Pancreas (tissue), 10 donors: Measurements from ENCODE around the gene GAL3ST3. TPM values are rescaled to one million over a fixed set of nuclear protein-coding genes. Genes with fewer than 3 reads are reported as not detected.

ENCODE experiments used
- ATAC-seq, 4 donors: fragments of 200-7000 bp; cut with Tn5 transposase; one replicate each; pipeline versions ENCODE4 v1.8.0 to v1.9.1; 2020; ENCODE audit warnings: mild to moderate bottlenecking in 4 of 4, moderate library complexity in 4 of 4
- DNase-seq, 6 donors: peaks; one replicate each; pipeline ENCODE4 v3.0.0-alpha.2; 2020
- FAIRE-seq: peaks from 2 replicates; lab custom pipeline; 2012; peaks lifted over from hg19 to GRCh38; lab: Jason Lieb, UNC
- H3K27ac ChIP-seq, 4 donors: fragments of 200-600 bp; sonication (generic); 1 replicate in 3 of 4; 2 replicates in 1 of 4; pipeline versions ENCODE4 v1.5.0 to v1.8.0; 2020
- H3K27me3 ChIP-seq, 4 donors: fragments of 200-600 bp; one replicate each; pipeline ENCODE4 v1.8.0; 2021
- H3K36me3 ChIP-seq, 3 donors: fragments of 200-600 bp; sonication (generic) in 1 of 3; one replicate each; pipeline versions ENCODE4 v1.5.0 to v1.8.0; 2020 to 2021
- H3K4me1 ChIP-seq, 3 donors: fragments of 200-600 bp; one replicate each; pipeline ENCODE4 v1.8.0; 2021
- H3K4me3 ChIP-seq, 4 donors: fragments of 200-600 bp; sonication (generic) in 2 of 4; one replicate each; pipeline versions ENCODE4 v1.5.0 to v1.8.0; 2020 to 2021
- H3K9me3 ChIP-seq, 4 donors: fragments of 200-600 bp; one replicate each; pipeline ENCODE4 v1.8.0; 2021
- WGBS, 2 donors: extraction: QIAGEN DNeasy Blood & Tissue Kit; methylation state at CpG; one replicate each; pipeline ENCODE4 v1.1.7; 2013; 5-methylcytosine and 5-hydroxymethylcytosine counted together
- intact Hi-C, 3 donors: fragments of 100-400 bp; cut with DNase I; formaldehyde crosslinking; loops; one replicate each; pipeline versions ENCODE4 v1.11.1 to v1.14.2; 2022
- polyA plus RNA-seq, 2 donors: library from polyadenylated mRNA; stranded (reverse); fragments of 200-250 nt; gene quantifications; one replicate each; pipeline ENCODE4 v1.2.3, GENCODE V29; 2013
- total RNA-seq, 6 donors: library from RNA; stranded (reverse); fragmentation: NEBNext Ultra II Directional in 4 of 6; extraction: Animal tissue kit (Norgen Biotek cat#: 25700) in 4 of 6; gene quantifications; one replicate each; pipeline versions ENCODE4 v1.2.1 to v1.2.4, GENCODE V29; 2021 to 2023
- TF ChIP-seq, protein P1 (sequence below), 4 donors: fragments of 200-600 bp; sonication (generic) in 3 of 4; IDR thresholded peaks; one replicate each; pipeline versions ENCODE4 v1.5.0 to v1.8.0; 2021; ENCODE audit warnings: antibody characterized with exemption in 4 of 4
- donor health status: healthy with polysubstance abuse.
- donor health status: DM: no; HTN: no; CAD: no; lungs with moderate emphysema.
- donor health status: DM: no; HTN: no; CAD: no.
- donor health status: control.
- donor health status: control.
- donor health status: Bipolar disorder and iron deficiency.
- donor health status: DM: yes; HTN: yes; CAD: no.
- donor health status: DM: no; HTN: no; CAD: no.
- donor health status: DM: no; HTN: no; CAD: no.
- donor health status: DM: yes; HTN: yes; CAD: no.

The GAL3ST3 gene
- total and polyA plus RNA-seq, 8 donors = 0.20 to 1.8 (median 0.43) TPM; not detected in 1

DNA sequence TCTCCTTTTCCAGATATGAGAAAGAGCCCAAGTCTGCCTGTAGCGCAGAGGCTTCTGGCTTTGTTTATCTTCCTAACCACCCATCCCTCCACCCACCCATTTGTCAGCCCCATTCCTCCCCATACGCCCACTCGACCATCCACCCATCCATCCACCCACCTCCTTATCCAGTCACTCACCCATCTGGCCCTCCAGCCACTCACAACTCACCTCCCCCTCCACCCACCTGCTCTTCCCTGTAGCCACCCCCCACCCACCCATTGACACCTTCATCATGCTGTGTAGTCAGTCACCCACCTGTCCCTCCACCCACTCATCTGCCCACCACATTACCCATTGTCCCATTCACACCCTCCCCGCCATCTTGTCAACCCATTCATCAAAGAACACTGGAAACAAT lies 31.6 kb downstream of the GAL3ST3 start:
- 80 to 82% methylated on average over 4 of the region's 4 CpGs for WGBS, 2 donors

DNA sequence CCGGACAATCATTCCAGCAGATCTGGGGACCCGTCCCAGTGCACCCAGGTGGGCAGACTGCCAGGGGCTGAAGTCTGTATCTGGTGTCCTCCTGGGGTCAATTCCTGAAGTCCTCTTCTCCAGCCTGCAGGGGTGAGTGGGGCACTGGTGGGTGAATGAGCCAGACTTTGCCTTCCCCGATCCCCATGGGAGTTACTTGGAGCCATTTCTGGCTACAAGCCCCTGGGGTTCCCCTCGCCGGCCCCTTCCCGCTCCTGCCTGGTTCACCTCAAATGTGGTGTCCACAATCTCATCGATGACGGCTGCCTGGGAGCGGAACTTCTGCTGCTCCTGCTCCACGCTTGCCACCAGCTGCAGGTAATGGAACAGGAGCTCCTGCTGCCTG lies 32.2 kb downstream of the GAL3ST3 start:
- no peak for FAIRE-seq

More for the DNA sequence above, 31.6 kb downstream of the GAL3ST3 start:
- no peaks in the 10 kb centered on the region for H3K9me3 ChIP-seq
- ATAC-seq = no peak
- no peaks in the 10 kb centered on the region for H3K4me1 ChIP-seq
- TF ChIP-seq, protein P1, sequence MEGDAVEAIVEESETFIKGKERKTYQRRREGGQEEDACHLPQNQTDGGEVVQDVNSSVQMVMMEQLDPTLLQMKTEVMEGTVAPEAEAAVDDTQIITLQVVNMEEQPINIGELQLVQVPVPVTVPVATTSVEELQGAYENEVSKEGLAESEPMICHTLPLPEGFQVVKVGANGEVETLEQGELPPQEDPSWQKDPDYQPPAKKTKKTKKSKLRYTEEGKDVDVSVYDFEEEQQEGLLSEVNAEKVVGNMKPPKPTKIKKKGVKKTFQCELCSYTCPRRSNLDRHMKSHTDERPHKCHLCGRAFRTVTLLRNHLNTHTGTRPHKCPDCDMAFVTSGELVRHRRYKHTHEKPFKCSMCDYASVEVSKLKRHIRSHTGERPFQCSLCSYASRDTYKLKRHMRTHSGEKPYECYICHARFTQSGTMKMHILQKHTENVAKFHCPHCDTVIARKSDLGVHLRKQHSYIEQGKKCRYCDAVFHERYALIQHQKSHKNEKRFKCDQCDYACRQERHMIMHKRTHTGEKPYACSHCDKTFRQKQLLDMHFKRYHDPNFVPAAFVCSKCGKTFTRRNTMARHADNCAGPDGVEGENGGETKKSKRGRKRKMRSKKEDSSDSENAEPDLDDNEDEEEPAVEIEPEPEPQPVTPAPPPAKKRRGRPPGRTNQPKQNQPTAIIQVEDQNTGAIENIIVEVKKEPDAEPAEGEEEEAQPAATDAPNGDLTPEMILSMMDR (IDR thresholded peaks at IDR 0.05) = no peak
- FAIRE-seq = no peak
- DNase-seq = no peak
- no peak overlapping the region for H3K4me3 ChIP-seq
- H3K27ac ChIP-seq = no peak overlapping the region
- H3K36me3 ChIP-seq = no peaks in the 10 kb centered on the region
- intact Hi-C loops = no loop called here
- peaks cover 0 to under 1% (median 0%) of the 10 kb centered on the region in 4 donors for H3K27me3 ChIP-seq

DNA sequence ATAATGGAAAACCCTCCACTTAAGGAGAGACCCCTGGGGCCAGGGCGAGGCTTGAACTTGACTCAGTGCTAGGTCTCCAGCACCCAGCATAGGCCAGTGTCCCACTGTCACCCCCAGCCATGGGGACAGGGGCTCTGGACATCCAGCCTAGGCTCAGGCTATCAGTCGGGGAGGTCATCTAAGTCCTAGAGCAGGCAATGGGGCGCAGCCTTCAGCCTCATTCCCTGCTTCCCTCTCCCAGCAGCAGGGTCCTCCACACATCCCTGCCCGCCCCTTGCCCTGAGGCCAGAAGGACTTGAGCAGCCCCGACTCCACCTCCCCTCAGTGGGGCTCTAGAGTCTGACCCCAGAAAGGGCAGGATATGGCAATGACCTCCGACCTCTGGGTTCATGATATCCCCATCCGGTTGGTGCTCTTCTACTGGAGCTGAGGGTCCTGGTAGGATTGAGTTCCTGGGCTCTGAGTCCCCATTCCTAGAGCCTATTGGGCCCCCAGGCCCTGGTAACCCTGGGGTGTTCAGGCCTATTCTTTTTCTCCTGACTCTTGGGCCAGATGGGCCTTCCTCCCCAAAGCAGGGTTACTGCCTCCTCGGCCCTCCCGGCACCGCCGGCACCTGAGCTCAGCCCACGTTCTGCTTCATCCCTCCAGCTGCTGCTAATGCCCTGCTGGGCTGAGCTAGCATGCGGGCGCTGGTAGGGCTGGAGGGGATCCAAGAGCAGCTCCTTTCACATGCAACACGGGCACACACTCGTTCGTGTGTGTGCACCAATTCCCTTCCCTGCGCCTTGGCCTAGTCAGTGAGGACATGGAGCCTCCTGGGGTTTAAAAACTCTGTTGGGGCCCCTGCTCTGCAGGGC lies 32.8 kb downstream of the GAL3ST3 start:
- Histone ChIP-seq H3K36me3 (no peaks in the 10 kb centered on the region), H3K4me1 (no peaks in the 10 kb centered on the region), H3K27ac (no peak overlapping the region), H3K27me3 (peaks cover 0 to 4% (median 0%) of the 10 kb centered on the region in 4 donors), H3K4me3 (no peak overlapping the region), H3K9me3 (no peaks in the 10 kb centered on the region)
- no peak for FAIRE-seq
- intact Hi-C loops = no loop called here
- TF ChIP-seq, protein P1 (IDR thresholded peaks at IDR 0.05) = no peak
- no peak for DNase-seq
- WGBS, 2 donors = 81 to 89% methylated on average over 18 of the region's 18 CpGs
- ATAC-seq = no peak

More for the DNA sequence above, 32.2 kb downstream of the GAL3ST3 start:
- Histone ChIP-seq H3K36me3 (no peaks in the 10 kb centered on the region), H3K27me3 (peaks cover 0 to 4% (median 0%) of the 10 kb centered on the region in 4 donors), H3K27ac (no peak overlapping the region), H3K4me3 (no peak overlapping the region), H3K9me3 (no peaks in the 10 kb centered on the region), H3K4me1 (no peaks in the 10 kb centered on the region)
- 80 to 83% methylated on average over 10 of the region's 10 CpGs for WGBS, 2 donors
- DNase-seq (no peak), ATAC-seq (no peak)
- intact Hi-C loops = no loop called here
- TF ChIP-seq, protein P1 (IDR thresholded peaks at IDR 0.05) = no peak

DNA sequence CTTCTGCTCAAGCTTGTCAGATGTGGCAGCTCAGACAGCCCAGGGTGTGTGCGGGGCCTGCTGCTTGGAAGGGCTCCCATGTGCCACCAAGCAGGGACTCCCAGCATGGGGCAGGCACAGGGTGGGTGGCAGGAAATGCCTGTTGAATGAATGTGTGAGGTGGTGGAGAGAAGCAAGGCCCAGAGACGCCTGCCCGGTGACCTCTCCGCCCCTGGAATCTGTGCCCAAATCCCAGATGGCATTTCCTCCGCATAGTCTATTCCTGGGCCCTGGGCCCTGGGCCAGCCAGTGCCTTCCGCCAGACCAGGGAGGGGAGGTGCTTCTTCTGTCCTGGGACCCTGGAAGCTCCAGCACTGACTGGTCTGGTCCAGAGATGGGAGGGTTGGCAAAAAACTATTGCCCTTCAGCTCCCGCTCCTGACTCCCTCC lies 33.5 kb downstream of the GAL3ST3 start:
- no peak overlapping the region for H3K4me3 ChIP-seq
- 59 to 66% methylated on average over 7 of the region's 7 CpGs for WGBS, 2 donors
- no peaks in the 10 kb centered on the region for H3K4me1 ChIP-seq
- H3K27ac ChIP-seq = no peak overlapping the region
- TF ChIP-seq, protein P1 (IDR thresholded peaks at IDR 0.05) = no peak
- no peaks in the 10 kb centered on the region for H3K36me3 ChIP-seq
- intact Hi-C loops = no loop called here
- no peaks in the 10 kb centered on the region for H3K9me3 ChIP-seq
- H3K27me3 ChIP-seq = peaks cover 0 to 4% (median 0%) of the 10 kb centered on the region in 4 donors
- no peak for FAIRE-seq
- no peak for ATAC-seq
- DNase-seq = no peak
